ENCODE results near the gene SMAD3.
A peak's percentile ranks its signal among the peaks of the same experiment; 100 is the strongest.

Gene SMAD3

DNA sequence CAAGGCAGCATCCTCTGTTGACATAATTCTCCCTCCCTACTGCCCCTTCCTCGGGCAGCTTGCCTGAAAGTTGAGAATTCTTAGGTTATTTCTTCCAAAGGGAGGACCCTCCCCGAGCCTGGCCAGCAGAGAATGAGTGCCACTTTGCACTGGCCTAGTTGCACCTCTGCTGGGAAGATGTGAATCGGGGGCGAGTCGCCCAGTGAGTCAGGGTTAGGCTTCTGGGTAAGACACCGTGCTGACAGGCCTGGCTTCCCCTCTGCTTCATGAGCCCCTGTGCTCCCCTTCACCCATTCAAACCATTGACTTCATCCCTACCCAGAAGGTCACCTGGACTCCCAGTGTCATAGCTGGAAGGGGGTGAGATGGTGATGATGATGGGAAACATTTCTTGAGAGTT, 106.8 kb downstream of the SMAD3 start:
- DNase-seq (ENCODE audit: low spot score): no peak
- no peak for TF ChIP-seq CTCF (IDR thresholded peaks at IDR 0.05; ENCODE audit: extremely low read depth, missing control alignments)

DNA sequence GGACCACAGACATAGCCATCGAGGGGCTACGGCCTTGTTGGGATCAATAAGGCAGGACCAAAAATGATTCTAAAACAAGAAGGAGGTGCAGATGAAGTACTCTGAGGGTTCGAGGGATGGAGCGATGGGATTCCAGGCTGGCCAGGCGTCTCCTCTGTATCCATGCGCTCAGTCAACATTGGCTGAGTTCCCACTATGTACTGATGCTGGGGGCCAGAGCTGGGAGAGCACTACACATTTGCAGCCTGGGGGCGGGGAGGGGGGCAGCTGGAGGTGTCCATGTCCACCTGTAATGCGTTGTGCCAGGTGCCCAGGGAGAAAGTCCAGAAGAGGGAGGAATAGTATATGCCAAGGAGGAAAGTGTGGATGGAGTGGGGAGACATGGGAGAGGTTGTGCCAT, 107.6 kb downstream of the SMAD3 start:
- no peak for DNase-seq (ENCODE audit: low spot score)
- TF ChIP-seq CTCF (IDR thresholded peaks at IDR 0.05; ENCODE audit: extremely low read depth, missing control alignments): no peak

GRCh38 chr15:67173786-67174185, 108.4 kb downstream of the SMAD3 start:
- DNase-seq (ENCODE audit: low spot score): no peak
- no peak for TF ChIP-seq CTCF (IDR thresholded peaks at IDR 0.05; ENCODE audit: extremely low read depth, missing control alignments)

GRCh38 chr15:67174446-67174845, 109.0 kb downstream of the SMAD3 start:
- TF ChIP-seq CTCF (IDR thresholded peaks at IDR 0.05; ENCODE audit: extremely low read depth, missing control alignments): no peak
- DNase-seq (ENCODE audit: low spot score): no peak

GRCh38 chr15:67174864-67175573, 109.6 kb downstream of the SMAD3 start:
- no peak for TF ChIP-seq CTCF (IDR thresholded peaks at IDR 0.05; ENCODE audit: extremely low read depth, missing control alignments)
- no peak for DNase-seq (ENCODE audit: low spot score)

- no peak for TF ChIP-seq CTCF (IDR thresholded peaks at IDR 0.05; ENCODE audit: extremely low read depth, missing control alignments)
- peak; percentile 66 for DNase-seq (ENCODE audit: low spot score)
These were observed 110.3 kb downstream of the SMAD3 start for GRCh38 chr15:67175643-67176071.

- no peak for DNase-seq (ENCODE audit: low spot score)
These were observed 111.0 kb downstream of the SMAD3 start for GRCh38 chr15:67176195-67176971.

More at GRCh38 chr15:67176195-67176971, 111.0 kb downstream of the SMAD3 start:
- TF ChIP-seq CTCF (IDR thresholded peaks at IDR 0.05; ENCODE audit: extremely low read depth, missing control alignments): no peak
